ENCODE results near the gene RIN1. TPM values are rescaled to one million over a fixed set of nuclear protein-coding genes. Genes with fewer than 3 reads are reported as not detected.

The RIN1 gene
- total RNA-seq, 1 donor from 2014 or later = 19.2 TPM

GRCh38 chr11:66294626-66295620 is 41.3 kb downstream of the RIN1 start:
- TF ChIP-seq, protein P1, sequence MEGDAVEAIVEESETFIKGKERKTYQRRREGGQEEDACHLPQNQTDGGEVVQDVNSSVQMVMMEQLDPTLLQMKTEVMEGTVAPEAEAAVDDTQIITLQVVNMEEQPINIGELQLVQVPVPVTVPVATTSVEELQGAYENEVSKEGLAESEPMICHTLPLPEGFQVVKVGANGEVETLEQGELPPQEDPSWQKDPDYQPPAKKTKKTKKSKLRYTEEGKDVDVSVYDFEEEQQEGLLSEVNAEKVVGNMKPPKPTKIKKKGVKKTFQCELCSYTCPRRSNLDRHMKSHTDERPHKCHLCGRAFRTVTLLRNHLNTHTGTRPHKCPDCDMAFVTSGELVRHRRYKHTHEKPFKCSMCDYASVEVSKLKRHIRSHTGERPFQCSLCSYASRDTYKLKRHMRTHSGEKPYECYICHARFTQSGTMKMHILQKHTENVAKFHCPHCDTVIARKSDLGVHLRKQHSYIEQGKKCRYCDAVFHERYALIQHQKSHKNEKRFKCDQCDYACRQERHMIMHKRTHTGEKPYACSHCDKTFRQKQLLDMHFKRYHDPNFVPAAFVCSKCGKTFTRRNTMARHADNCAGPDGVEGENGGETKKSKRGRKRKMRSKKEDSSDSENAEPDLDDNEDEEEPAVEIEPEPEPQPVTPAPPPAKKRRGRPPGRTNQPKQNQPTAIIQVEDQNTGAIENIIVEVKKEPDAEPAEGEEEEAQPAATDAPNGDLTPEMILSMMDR (IDR thresholded peaks at IDR 0.05) = no peak
- no peak for TF ChIP-seq POLR2AphosphoS5 (IDR thresholded peaks at IDR 0.05; ENCODE audit: insufficient read depth in 1 of 2, low read depth in 1 of 2)
- no peak for TF ChIP-seq POLR2A (IDR thresholded peaks at IDR 0.05)
- peaks cover 5% of the 10 kb centered on the region for H3K27me3 ChIP-seq

GRCh38 chr11:66293777-66294625 is 42.2 kb downstream of the RIN1 start:
- no peaks in the 10 kb centered on the region for H3K36me3 ChIP-seq
- peaks cover 5% of the 10 kb centered on the region for H3K27me3 ChIP-seq
- peaks cover 18% of the 10 kb centered on the region for H3K4me1 ChIP-seq
- TF ChIP-seq, protein P1 (IDR thresholded peaks at IDR 0.05) = no peak
- TF ChIP-seq POLR2A (IDR thresholded peaks at IDR 0.05) (no peak), POLR2AphosphoS5 (IDR thresholded peaks at IDR 0.05; ENCODE audit: insufficient read depth in 1 of 2, low read depth in 1 of 2) (no peak)
- DNase-seq (ENCODE audit: extremely low spot score in 2 of 2) = no peak
- intact Hi-C loops (cut with DNase I) = no loop called here
- no peak overlapping the region for H3K4me3 ChIP-seq
- no peak overlapping the region for H3K27ac ChIP-seq
- no peaks in the 10 kb centered on the region for H3K9me3 ChIP-seq

More at GRCh38 chr11:66294626-66295620, 41.3 kb downstream of the RIN1 start:
- intact Hi-C loops (cut with DNase I) = no loop called here
- no peak overlapping the region for H3K27ac ChIP-seq
- peaks cover 12% of the 10 kb centered on the region for H3K4me1 ChIP-seq
- H3K9me3 ChIP-seq = no peaks in the 10 kb centered on the region
- H3K36me3 ChIP-seq = no peaks in the 10 kb centered on the region
- DNase-seq (ENCODE audit: extremely low spot score in 2 of 2) = no peak
- no peak overlapping the region for H3K4me3 ChIP-seq

DNA sequence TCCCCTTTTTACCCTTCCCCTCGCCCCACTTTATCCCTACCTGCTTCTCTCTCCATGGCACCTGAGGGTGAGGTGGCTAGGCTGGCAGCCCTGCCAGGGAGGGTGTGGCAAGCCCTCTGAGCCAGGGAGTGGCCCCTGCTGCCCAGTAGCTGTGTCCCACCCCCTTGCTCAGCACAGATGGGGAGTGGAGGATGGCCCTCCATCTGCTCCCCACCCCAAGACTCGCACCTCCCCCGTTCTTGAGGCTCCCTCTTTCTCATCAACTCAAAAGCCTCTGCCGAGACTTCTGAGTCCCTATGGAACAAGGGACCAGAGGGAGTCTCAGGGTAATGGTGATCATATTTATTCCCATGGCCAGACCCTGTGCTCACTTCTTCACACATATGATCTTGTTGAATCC is 42.9 kb downstream of the RIN1 start:
- Histone ChIP-seq H3K27ac (no peak overlapping the region), H3K4me3 (no peak overlapping the region), H3K27me3 (peaks cover 5% of the 10 kb centered on the region), H3K9me3 (no peaks in the 10 kb centered on the region), H3K36me3 (no peaks in the 10 kb centered on the region), H3K4me1 (peaks cover 22% of the 10 kb centered on the region)
- intact Hi-C loops (cut with DNase I) = no loop called here
- no peak for DNase-seq (ENCODE audit: extremely low spot score in 2 of 2)
- TF ChIP-seq POLR2AphosphoS5 (IDR thresholded peaks at IDR 0.05; ENCODE audit: insufficient read depth in 1 of 2, low read depth in 1 of 2) = no peak
- TF ChIP-seq, protein P1 (IDR thresholded peaks at IDR 0.05) = no peak
- no peak for TF ChIP-seq POLR2A (IDR thresholded peaks at IDR 0.05)

GRCh38 chr11:66292543-66293332 is 43.5 kb downstream of the RIN1 start:
- no peak for TF ChIP-seq POLR2AphosphoS5 (IDR thresholded peaks at IDR 0.05; ENCODE audit: insufficient read depth in 1 of 2, low read depth in 1 of 2)
- TF ChIP-seq POLR2A (IDR thresholded peaks at IDR 0.05) = no peak
- TF ChIP-seq, protein P1 (IDR thresholded peaks at IDR 0.05) = no peak
- intact Hi-C loops (cut with DNase I) = no loop called here
- no peak overlapping the region for H3K4me3 ChIP-seq
- no peaks in the 10 kb centered on the region for H3K9me3 ChIP-seq
- no peak for DNase-seq (ENCODE audit: extremely low spot score in 2 of 2)
- H3K4me1 ChIP-seq = peaks cover 28% of the 10 kb centered on the region
- peaks cover 5% of the 10 kb centered on the region for H3K27me3 ChIP-seq
- H3K27ac ChIP-seq = no peak overlapping the region
- H3K36me3 ChIP-seq = no peaks in the 10 kb centered on the region
